ENCODE measurements around the gene SUMO2.

DNA sequence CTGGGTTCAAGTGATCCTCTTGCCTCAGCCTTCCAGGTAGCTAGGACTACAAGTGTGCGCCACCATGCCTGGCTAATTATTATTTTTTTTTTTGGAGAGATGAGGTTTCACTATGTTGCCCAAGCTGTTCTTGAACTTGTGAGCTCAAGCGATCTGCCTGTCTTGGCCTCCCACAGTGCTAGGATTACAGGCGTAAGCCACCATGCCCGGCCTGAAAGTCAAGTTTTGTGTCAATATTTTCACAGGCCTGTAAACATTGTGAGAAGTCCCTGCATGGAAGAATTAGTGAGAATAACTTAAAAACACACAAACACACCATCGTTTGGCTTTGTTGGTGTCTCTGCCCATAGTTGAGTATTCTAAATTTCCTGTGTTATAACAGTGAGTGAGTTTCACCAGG is 45.0 kb upstream of the SUMO2 start:
- TF ChIP-seq, protein P1, sequence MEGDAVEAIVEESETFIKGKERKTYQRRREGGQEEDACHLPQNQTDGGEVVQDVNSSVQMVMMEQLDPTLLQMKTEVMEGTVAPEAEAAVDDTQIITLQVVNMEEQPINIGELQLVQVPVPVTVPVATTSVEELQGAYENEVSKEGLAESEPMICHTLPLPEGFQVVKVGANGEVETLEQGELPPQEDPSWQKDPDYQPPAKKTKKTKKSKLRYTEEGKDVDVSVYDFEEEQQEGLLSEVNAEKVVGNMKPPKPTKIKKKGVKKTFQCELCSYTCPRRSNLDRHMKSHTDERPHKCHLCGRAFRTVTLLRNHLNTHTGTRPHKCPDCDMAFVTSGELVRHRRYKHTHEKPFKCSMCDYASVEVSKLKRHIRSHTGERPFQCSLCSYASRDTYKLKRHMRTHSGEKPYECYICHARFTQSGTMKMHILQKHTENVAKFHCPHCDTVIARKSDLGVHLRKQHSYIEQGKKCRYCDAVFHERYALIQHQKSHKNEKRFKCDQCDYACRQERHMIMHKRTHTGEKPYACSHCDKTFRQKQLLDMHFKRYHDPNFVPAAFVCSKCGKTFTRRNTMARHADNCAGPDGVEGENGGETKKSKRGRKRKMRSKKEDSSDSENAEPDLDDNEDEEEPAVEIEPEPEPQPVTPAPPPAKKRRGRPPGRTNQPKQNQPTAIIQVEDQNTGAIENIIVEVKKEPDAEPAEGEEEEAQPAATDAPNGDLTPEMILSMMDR (IDR thresholded peaks at IDR 0.05): no peak
- TF ChIP-seq POLR2A (IDR thresholded peaks at IDR 0.05) (no peak), POLR2AphosphoS5 (IDR thresholded peaks at IDR 0.05) (no peak), EP300 (IDR thresholded peaks at IDR 0.05) (no peak)

Data from suprapubic skin (tissue), 4 donors.